Heart left ventricle (tissue), 16 donors: Measurements from ENCODE around the gene GRK3. TPM values are rescaled to one million over a fixed set of nuclear protein-coding genes. Genes with fewer than 3 reads are reported as not detected.

Experiments
- ATAC-seq, 4 donors: fragments of 200-7000 bp; cut with Tn5 transposase; one replicate each; pipeline ENCODE4 v1.9.1; 2020 to 2022; ENCODE audit warnings: moderate library complexity in 4 of 4, mild to moderate bottlenecking in 3 of 4, moderate number of reproducible peaks in 1 of 4
- DNase-seq, 5 donors: peaks; one replicate each; pipeline ENCODE4 v3.0.0-alpha.2; 2020
- H3K27ac ChIP-seq, 12 donors: fragments of 200-600 bp; sonication (generic) in 4 of 12; one replicate each; pipeline versions ENCODE4 v1.5.0 to v1.8.0; 2016 to 2022; ENCODE audit warnings: mild to moderate bottlenecking in 2 of 12
- H3K27me3 ChIP-seq, 9 donors: fragments of 200-600 bp; sonication (generic) in 2 of 9; one replicate each; pipeline versions ENCODE4 v1.5.1 to v1.8.0; 2016 to 2022; ENCODE audit warnings: mild to moderate bottlenecking in 3 of 9
- H3K36me3 ChIP-seq, 9 donors: fragments of 200-600 bp; sonication (generic) in 2 of 9; one replicate each; pipeline versions ENCODE4 v1.5.0 to v1.8.0; 2018 to 2022; ENCODE audit warnings: mild to moderate bottlenecking in 2 of 9
- H3K4me1 ChIP-seq, 12 donors: fragments of 200-600 bp; sonication (generic) in 4 of 12; one replicate each; pipeline versions ENCODE4 v1.5.0 to v1.8.0; 2016 to 2022; ENCODE audit warnings: mild to moderate bottlenecking in 3 of 12
- H3K4me3 ChIP-seq, 12 donors: fragments of 200-600 bp; sonication (generic) in 4 of 12; one replicate each; pipeline versions ENCODE4 v1.5.0 to v1.8.0; 2017 to 2022; ENCODE audit warnings: mild to moderate bottlenecking in 9 of 12, moderate library complexity in 4 of 12
- H3K9me3 ChIP-seq, 12 donors: fragments of 200-600 bp; sonication (generic) in 4 of 12; one replicate each; pipeline versions ENCODE4 v1.5.0 to v1.8.0; 2016 to 2022; ENCODE audit warnings: mild to moderate bottlenecking in 1 of 12
- CTCF ChIP-seq, 12 donors: fragments of 200-600 bp; sonication (generic) in 4 of 12; IDR thresholded peaks; one replicate each; pipeline versions ENCODE4 v1.5.0 to v1.8.0; 2018 to 2022; ENCODE audit warnings: antibody characterized with exemption in 12 of 12, mild to moderate bottlenecking in 5 of 12
- POLR2A ChIP-seq, 2 donors: fragments of 450-650 bp; IDR thresholded peaks; one replicate each; pipeline ENCODE4 v1.6.1; 2017; ENCODE audit warnings: antibody characterized with exemption in 2 of 2, mild to moderate bottlenecking in 2 of 2, moderate library complexity in 2 of 2
- WGBS, 4 donors: extraction: QIAGEN DNeasy Blood & Tissue Kit in 2 of 4; methylation state at CpG; one replicate each; pipeline versions ENCODE4 v1.1.5 to v1.1.7; 2013 to 2018; 5-methylcytosine and 5-hydroxymethylcytosine counted together
- intact Hi-C, 10 donors: fragments of 100-400 bp; cut with DNase I; formaldehyde crosslinking; loops; one replicate each; pipeline versions ENCODE4 v1.11.1 to v1.14.2; 2022
- polyA plus RNA-seq, 2 donors: library from polyadenylated mRNA; stranded (reverse); fragments of 200-250 nt; gene quantifications; one replicate each; pipeline ENCODE4 v1.2.3, GENCODE V29; 2013
- total RNA-seq, 9 donors: library from RNA; depleted of rRNA in 2 of 9; stranded (reverse); fragments of >200 nt in 2 of 9; fragmentation: NEBNext Ultra II Directional in 3 of 9; extraction: Animal tissue kit (Norgen Biotek cat#: 25700) in 3 of 9; gene quantifications; one replicate each; pipeline versions ENCODE4 v1.1.0 to v1.2.4, GENCODE V29; 2016 to 2023
- donor health status: ischemic (EF 13 %, LVEDD 7.1; RV severe dilation, severe dysfunction).
- donor health status: healthy with polysubstance abuse.
- donor health status: DM: no; HTN: yes; CAD: no.
- donor health status: DM: no; HTN: no; CAD: no.
- donor health status: ischemic (EF 25% LVEDD 6.9; RV normal size, moderate dysfunction).
- donor health status: ischemic (EF 25% LVEDD 5.7; RV mildly dilated, moderate dysfunction).
- donor health status: healthy.
- donor health status: DM: yes; HTN: yes; CAD: no.
- donor health status: ischemic (EF 35%, LVEDD 5.7; RV mildly dilated, moderate dysfunction).
- donor health status: nonischemic (EF 11% LVEDD 7.7; RV severe dilation, severe dysfunction).
- donor health status: DM: yes; HTN: yes; CAD: no.
- donor health status: PGD.
- donor health status: ischemic (EF 29% LVEDD 5.4; RV normal size, mild dysfunction).
- donor health status: nonischemic (EF 23%, LVEDD 6.1; RV moderate dilation, normal function).

Gene GRK3
- total and polyA plus RNA-seq, 11 donors = 1.1 to 16.2 (median 5.9) TPM

DNA sequence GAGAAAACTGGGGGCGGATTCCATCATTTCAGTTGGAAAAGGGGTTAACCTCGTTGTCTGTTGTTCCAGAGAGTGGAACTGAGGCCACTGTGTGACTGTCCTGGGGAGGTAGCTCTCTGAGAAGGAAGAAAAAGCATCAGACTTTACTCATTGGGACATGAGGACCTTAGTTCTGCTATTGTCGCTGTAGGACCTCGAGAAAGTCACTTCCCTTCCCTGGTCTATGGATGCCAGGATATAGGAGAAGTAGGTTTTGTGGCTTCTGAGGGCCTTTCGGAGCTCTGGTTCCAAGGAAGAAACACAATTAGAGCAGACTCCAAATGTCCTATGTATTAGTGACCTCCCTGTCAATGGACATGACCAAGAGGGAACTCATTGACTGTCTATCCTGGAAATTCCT, 183.7 kb downstream of the GRK3 start:
- 67 to 81% (median 74%) methylated on average over 5 of the region's 5 CpGs for whole genome bisulfite sequencing, 4 donors

GRCh38 chr22:25748704-25749103, 184.2 kb downstream of the GRK3 start:
- ATAC-seq (no peak), DNase-seq (no peak)
- TF ChIP-seq CTCF (IDR thresholded peaks at IDR 0.05) = no peak
- TF ChIP-seq POLR2A (IDR thresholded peaks at IDR 0.05) = no peak
- intact Hi-C loops = loop anchor here in 1 of 10 donors (10.0 kb wide), 1 partner anchor 84 kb away; no protein-coding TSS in a partner anchor
- Histone ChIP-seq H3K4me1 (peaks cover 0 to 73% (median 27%) of the 10 kb centered on the region in 12 donors), H3K36me3 (no peaks in the 10 kb centered on the region), H3K9me3 (no peaks in the 10 kb centered on the region), H3K27ac (peak overlapping the region in 10 of 12 donors; percentile 17 to 98 (median 70)), H3K4me3 (no peak overlapping the region), H3K27me3 (no peaks in the 10 kb centered on the region)
- 27 to 66% (median 35%) methylated on average over 2 of the region's 2 CpGs for WGBS, 4 donors

More for the DNA sequence above, 183.7 kb downstream of the GRK3 start:
- H3K4me1 ChIP-seq = peaks cover 0 to 73% (median 27%) of the 10 kb centered on the region in 12 donors
- intact Hi-C loops = loop anchor here in 1 of 10 donors (10.0 kb wide), 1 partner anchor 83 kb away; no protein-coding TSS in a partner anchor
- H3K27ac ChIP-seq = peak overlapping the region in 11 of 12 donors; percentile 33 to 98 (median 68)
- H3K36me3 ChIP-seq = no peaks in the 10 kb centered on the region
- DNase-seq (no peak), ATAC-seq (no peak)
- no peaks in the 10 kb centered on the region for H3K27me3 ChIP-seq
- no peak for TF ChIP-seq CTCF (IDR thresholded peaks at IDR 0.05)
- no peak for TF ChIP-seq POLR2A (IDR thresholded peaks at IDR 0.05)
- no peak overlapping the region for H3K4me3 ChIP-seq
- H3K9me3 ChIP-seq = no peaks in the 10 kb centered on the region

GRCh38 chr22:25749420-25750169, 185.1 kb downstream of the GRK3 start:
- Histone ChIP-seq H3K4me1 (peaks cover 0 to 75% (median 29%) of the 10 kb centered on the region in 12 donors), H3K27me3 (no peaks in the 10 kb centered on the region), H3K27ac (peak overlapping the region; percentile 24 to 98 (median 60)), H3K9me3 (no peaks in the 10 kb centered on the region), H3K36me3 (no peaks in the 10 kb centered on the region), H3K4me3 (peak overlapping the region in 2 of 12 donors; percentile 0 to 8)
- WGBS, 4 donors = 48 to 58% (median 53%) methylated on average over 10 of the region's 10 CpGs
- TF ChIP-seq CTCF (IDR thresholded peaks at IDR 0.05) (no peak), POLR2A (IDR thresholded peaks at IDR 0.05) (no peak)
- ATAC-seq (no peak), DNase-seq (no peak)
- intact Hi-C loops = loop anchor here in 1 of 10 donors (10.0 kb wide), 1 partner anchor 85 kb away; no protein-coding TSS in a partner anchor

DNA sequence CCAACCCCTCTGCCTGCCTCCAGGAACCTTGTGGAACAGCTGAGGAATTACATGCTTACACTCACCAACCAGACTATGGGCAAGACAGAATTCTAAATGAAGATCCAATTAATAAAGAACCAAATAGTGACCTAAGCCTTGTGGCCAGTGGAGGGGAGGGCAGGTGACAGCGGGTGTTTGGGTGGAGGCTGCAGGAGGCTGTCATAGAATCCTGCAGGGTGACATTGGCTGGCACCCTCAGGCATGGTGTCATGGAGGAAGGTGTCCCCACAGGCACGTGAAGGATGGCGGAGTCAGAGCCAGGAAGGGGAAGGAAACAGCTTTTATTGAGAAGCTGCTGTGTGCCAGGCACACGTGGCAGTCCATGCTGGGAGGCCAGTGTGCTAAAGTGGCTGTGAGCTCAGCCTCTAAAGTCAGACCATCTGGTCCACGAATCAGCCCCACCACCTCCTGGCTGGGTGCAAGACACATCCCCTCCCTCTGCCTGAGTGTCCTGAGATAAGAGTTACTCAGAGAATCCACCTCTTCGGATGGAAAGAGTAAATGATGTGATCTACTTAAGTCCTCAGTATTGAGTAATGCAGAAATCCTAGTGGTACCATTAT, 186.2 kb downstream of the GRK3 start:
- TF ChIP-seq POLR2A (IDR thresholded peaks at IDR 0.05) = no peak
- peak in 1 of 12 donors; percentile 9 for TF ChIP-seq CTCF (IDR thresholded peaks at IDR 0.05)
- Histone ChIP-seq H3K4me3 (no peak overlapping the region), H3K4me1 (peaks cover 0 to 76% (median 35%) of the 10 kb centered on the region in 12 donors), H3K27me3 (no peaks in the 10 kb centered on the region), H3K36me3 (no peaks in the 10 kb centered on the region), H3K27ac (peak overlapping the region in 10 of 12 donors; percentile 17 to 98 (median 56)), H3K9me3 (no peaks in the 10 kb centered on the region)
- intact Hi-C loops = no loop called here
- 28 to 40% (median 33%) methylated on average over 6 of the region's 6 CpGs for WGBS, 4 donors
- ATAC-seq (no peak), DNase-seq (no peak)
